GM12878 (cell line): ENCODE results near the gene FKBP1B. TPM values are rescaled to one million over a fixed set of nuclear protein-coding genes. Genes with fewer than 3 reads are reported as not detected.

Source experiments
- ATAC-seq: fragments of 200-7000 bp; cut with Tn5 transposase; 3 replicates; pipeline ENCODE4 v1.9.1; 2020; ENCODE audit warnings: mild to moderate bottlenecking, moderate library complexity
- BruUV-seq: library from RNA; stranded (reverse); fragments of 400-500 nt; replicated peaks from 2 replicates; lab custom pipeline; 2021; lab: Mats Ljungman, UMichigan
- CTCF ChIA-PET: fragments of 300-600 bp; sonication (Branson Sonifier 250); formaldehyde crosslinking; extraction: SDS; loops from one replicate; lab custom pipeline; 2021; ENCODE audit warnings: inconsistent platforms; lab: Yijun Ruan, JAX
- POLR2A ChIA-PET: fragments of 350-600 bp; formaldehyde crosslinking; extraction: SDS; loops from one replicate; lab custom pipeline; 2021; ENCODE audit warnings: inconsistent platforms; lab: Charles Lee
- RAD21 ChIA-PET: fragments of 300-600 bp; sonication (Branson Sonifier 250); formaldehyde crosslinking; loops from one replicate; lab custom pipeline; 2023; ENCODE audit warnings: antibody characterized with exemption; ENCODE audit not compliant: unreplicated experiment; lab: Charles Lee
- SMC1A ChIA-PET: fragments of 300-600 bp; sonication (Branson Sonifier 250); formaldehyde crosslinking; loops from one replicate; lab custom pipeline; 2023; ENCODE audit not compliant: unreplicated experiment, uncharacterized antibody; lab: Charles Lee
- DNase-seq: peaks from one replicate; pipeline ENCODE4 v3.0.0-alpha.2; 2011; ENCODE audit warnings: low read depth, low spot score
- FAIRE-seq: peaks from 3 replicates; lab custom pipeline; 2011; peaks lifted over from hg19 to GRCh38; lab: Jason Lieb, UNC
- H2AFZ ChIP-seq: 2 replicates; pipeline ENCODE4 v1.6.0; 2011; ENCODE audit warnings: low read depth, low read length, control low read depth; ENCODE audit not compliant: control insufficient read depth
- H3K27ac ChIP-seq: 2 replicates; pipeline ENCODE4 v1.5.1; 2011; ENCODE audit warnings: control low read depth; ENCODE audit not compliant: control insufficient read depth, insufficient read depth
- H3K27me3 ChIP-seq, 2 experiments: replicated peaks in 1 of 2; 2 replicates each; pipeline versions ENCODE4 v1.6.0 to v1.6.1; 2011; ENCODE audit warnings: low read length in 1 of 2; ENCODE audit not compliant: control insufficient read depth in 2 of 2, insufficient read depth in 2 of 2
- H3K36me3 ChIP-seq, 2 experiments: 2 replicates each; pipeline ENCODE4 v1.5.1; 2011; ENCODE audit warnings: low read length in 1 of 2; ENCODE audit not compliant: control insufficient read depth in 2 of 2, insufficient read depth in 2 of 2
- H3K4me1 ChIP-seq: 2 replicates; pipeline ENCODE4 v1.6.1; 2011; ENCODE audit warnings: mild to moderate bottlenecking, low read length, moderate library complexity, mixed read lengths; ENCODE audit not compliant: control insufficient read depth, insufficient read depth
- H3K4me2 ChIP-seq: 2 replicates; pipeline ENCODE4 v1.6.0; 2011; ENCODE audit warnings: control low read depth; ENCODE audit not compliant: control insufficient read depth, insufficient read depth
- H3K4me3 ChIP-seq: fragments of 200-600 bp; sonication (generic); 2 replicates; pipeline ENCODE4 v1.5.1; 2016
- H3K79me2 ChIP-seq: 2 replicates; pipeline ENCODE4 v1.6.0; 2011; ENCODE audit warnings: low read length; ENCODE audit not compliant: control insufficient read depth, insufficient read depth
- H3K9ac ChIP-seq: 2 replicates; pipeline ENCODE4 v1.8.0; 2011; ENCODE audit warnings: low read length, control low read depth, mixed read lengths; ENCODE audit not compliant: control insufficient read depth, insufficient read depth
- H3K9me3 ChIP-seq: replicated peaks from 3 replicates; pipeline ENCODE4 v1.5.1; 2011; ENCODE audit warnings: mild to moderate bottlenecking, low read length; ENCODE audit not compliant: control insufficient read depth, insufficient read depth
- H4K20me1 ChIP-seq: 2 replicates; pipeline ENCODE4 v1.6.0; 2011; ENCODE audit not compliant: control insufficient read depth, insufficient read depth
- BCL11A ChIP-seq: IDR thresholded peaks from 2 replicates; pipeline ENCODE4 v1.6.1; 2011; ENCODE audit warnings: low read depth, low read length
- CHD4 ChIP-seq: fragments of 200-600 bp; sonication (generic); IDR thresholded peaks from 2 replicates; pipeline ENCODE4 v1.6.1; 2016; ENCODE audit warnings: mild to moderate bottlenecking
- KAT2A ChIP-seq: conservative IDR thresholded peaks from 2 replicates; pipeline ENCODE4 v1.6.1; 2011; ENCODE audit warnings: low read depth, low read length; ENCODE audit not compliant: control insufficient read depth
- PKNOX1 ChIP-seq: fragments of 450-650 bp; IDR thresholded peaks from 2 replicates; pipeline ENCODE4 v1.6.1; 2016; ENCODE audit warnings: mild to moderate bottlenecking
- PML ChIP-seq: IDR thresholded peaks from 2 replicates; pipeline ENCODE4 v1.6.1; 2012; ENCODE audit warnings: low read length, inconsistent platforms
- POLR2AphosphoS2 ChIP-seq: IDR thresholded peaks from 2 replicates; pipeline ENCODE4 v1.6.1; 2011; ENCODE audit warnings: low read depth, mild to moderate bottlenecking, low read length, improper control_type of control experiment, moderate library complexity
- RCOR1 ChIP-seq: conservative IDR thresholded peaks from 2 replicates; pipeline ENCODE4 v1.6.1; 2012; ENCODE audit warnings: low read depth, low read length, improper control_type of control experiment
- SMARCA5 ChIP-seq: fragments of 450-650 bp; IDR thresholded peaks from 2 replicates; pipeline ENCODE4 v1.6.1; 2017; ENCODE audit warnings: mild to moderate bottlenecking
- SREBF2 ChIP-seq: IDR thresholded peaks from 2 replicates; pipeline ENCODE4 v1.6.1; 2012; ENCODE audit warnings: mild to moderate bottlenecking, low read length
- TCF12 ChIP-seq: IDR thresholded peaks from 2 replicates; pipeline ENCODE4 v1.6.1; 2011; ENCODE audit warnings: low read depth, mild to moderate bottlenecking, low read length
- ZNF207 ChIP-seq: fragments of 450-650 bp; IDR thresholded peaks from 2 replicates; pipeline ENCODE4 v1.6.1; 2014; ENCODE audit warnings: antibody characterized with exemption, mild to moderate bottlenecking, borderline replicate concordance
- ZZZ3 ChIP-seq: IDR thresholded peaks from 2 replicates; pipeline ENCODE4 v1.6.1; 2011; ENCODE audit warnings: low read depth; ENCODE audit not compliant: control insufficient read depth, insufficient read length
- WGBS: methylation state at CpG from one replicate; pipeline ENCODE4 v1.1.6; 2016; ENCODE audit warnings: low lambda C conversion rate; ENCODE audit not compliant: insufficient replicate concordance, insufficient coverage; ENCODE audit errors: missing lambda C conversion rate; 5-methylcytosine and 5-hydroxymethylcytosine counted together
- in situ Hi-C: fragments of 300-500 bp; cut with MboI; formaldehyde crosslinking; loops from 9 replicates; pipeline ENCODE4 v1.14.3; 2018; ENCODE audit warnings: mixed read lengths
- intact Hi-C: fragments of 100-400 bp; cut with micrococcal nuclease; formaldehyde crosslinking; loops from one replicate; pipeline ENCODE4 v1.14.2; 2022; ENCODE audit not compliant: unreplicated experiment
- polyA plus RNA-seq, 11 experiments: library from polyadenylated mRNA; depleted of rRNA in 4 of 11; unstranded in 6 of 11; stranded (reverse) in 5 of 11; fragments of >200 nt; fragmentation: Nextera tagmentation in 4 of 11; fragmentation: Illumina TruSeq in 1 of 11; extraction: Ambion mirVana in 4 of 11; extraction: Trizol in 1 of 11; gene quantifications; 1 replicate in 1 of 11; 2 replicates in 10 of 11; pipeline versions ENCODE4 v1.2.1 to v1.2.3, GENCODE V29; 2011 to 2016; ENCODE audit warnings: inconsistent platforms in 2 of 11, missing spikeins in 2 of 11, low read depth in 1 of 11
- total RNA-seq, 4 experiments: library from RNA; depleted of rRNA in 3 of 4; stranded (reverse); fragments of >200 nt in 3 of 4; fragmentation: Illumina TruSeq in 1 of 4; extraction: Trizol in 1 of 4; gene quantifications; 2 replicates each; pipeline versions ENCODE4 v1.2.1 to v1.2.3, GENCODE V29; 2013 to 2021
- TF ChIP-seq, protein P1 (sequence below): IDR thresholded peaks from 2 replicates; pipeline ENCODE4 v1.6.1; 2012; ENCODE audit warnings: improper control_type of control experiment, low read depth, low read length; ENCODE audit not compliant: insufficient replicate concordance

The FKBP1B gene
- total and polyA plus RNA-seq, 10 of the 15 experiments (the other 5 are each of a cell fraction or from before 2014, with no cell fraction given): 0.18 to 0.53 (median 0.24) TPM

GRCh38 chr2:24101992-24102391 is 52.5 kb downstream of the FKBP1B start:
- ChIA-PET CTCF (interaction anchor here (1.6 kb wide), 1 partner anchor 17 kb away, joined by 3 read pairs; no protein-coding TSS in a partner anchor), RAD21 (no interaction called here)
- peak; percentile 78; the same call in 1 of the 2 replicates for TF ChIP-seq PKNOX1
- TF ChIP-seq TCF12: no peak
- TF ChIP-seq ZZZ3: no peak
- TF ChIP-seq SREBF2: no peak
- no peak for TF ChIP-seq RCOR1
- no peak for TF ChIP-seq ZNF207

GRCh38 chr2:24102677-24103076 is 53.1 kb downstream of the FKBP1B start:
- CTCF ChIA-PET: interaction anchor here (1.3 to 1.6 kb wide), 2 partner anchors 11 to 17 kb away, joined by 3 read pairs; no protein-coding TSS in a partner anchor
- intact Hi-C loops (no loop called here), in situ Hi-C loops (no loop called here)
- DNase-seq (no peak), FAIRE-seq (no peak), ATAC-seq (no peak)
- H3K27ac ChIP-seq: no peak overlapping the region
- no peak overlapping the region for H3K9ac ChIP-seq
- no peaks in the 10 kb centered on the region for H3K27me3 ChIP-seq
- H3K4me3 ChIP-seq: no peak overlapping the region
- H3K9me3 ChIP-seq: no peaks in the 10 kb centered on the region; the same call in 1 of the 3 replicates
- H3K79me2 ChIP-seq: no peaks in the 10 kb centered on the region
- 100% methylated on average over 1 of the region's 1 CpG for WGBS
- BruUV-seq: no TSS peak
- H3K36me3 ChIP-seq: no peaks in the 10 kb centered on the region
- peaks cover 9% of the 10 kb centered on the region for H3K4me1 ChIP-seq
- SMC1A ChIA-PET: interaction anchor here (1.1 to 1.5 kb wide), 3 partner anchors 11 to 56 kb away, joined by 3 to 4 read pairs (median 4); partner anchors contain the start of gene WDCP
- POLR2A ChIA-PET: no interaction called here
- no peak overlapping the region for H2AFZ ChIP-seq
- no peak overlapping the region for H3K4me2 ChIP-seq
- RAD21 ChIA-PET: no interaction called here
- no peaks in the 10 kb centered on the region for H4K20me1 ChIP-seq
- TF ChIP-seq BCL11A (no peak), PML (no peak), KAT2A (no peak), CHD4 (no peak), POLR2AphosphoS2 (no peak), SMARCA5 (no peak)
- TF ChIP-seq, protein P1, sequence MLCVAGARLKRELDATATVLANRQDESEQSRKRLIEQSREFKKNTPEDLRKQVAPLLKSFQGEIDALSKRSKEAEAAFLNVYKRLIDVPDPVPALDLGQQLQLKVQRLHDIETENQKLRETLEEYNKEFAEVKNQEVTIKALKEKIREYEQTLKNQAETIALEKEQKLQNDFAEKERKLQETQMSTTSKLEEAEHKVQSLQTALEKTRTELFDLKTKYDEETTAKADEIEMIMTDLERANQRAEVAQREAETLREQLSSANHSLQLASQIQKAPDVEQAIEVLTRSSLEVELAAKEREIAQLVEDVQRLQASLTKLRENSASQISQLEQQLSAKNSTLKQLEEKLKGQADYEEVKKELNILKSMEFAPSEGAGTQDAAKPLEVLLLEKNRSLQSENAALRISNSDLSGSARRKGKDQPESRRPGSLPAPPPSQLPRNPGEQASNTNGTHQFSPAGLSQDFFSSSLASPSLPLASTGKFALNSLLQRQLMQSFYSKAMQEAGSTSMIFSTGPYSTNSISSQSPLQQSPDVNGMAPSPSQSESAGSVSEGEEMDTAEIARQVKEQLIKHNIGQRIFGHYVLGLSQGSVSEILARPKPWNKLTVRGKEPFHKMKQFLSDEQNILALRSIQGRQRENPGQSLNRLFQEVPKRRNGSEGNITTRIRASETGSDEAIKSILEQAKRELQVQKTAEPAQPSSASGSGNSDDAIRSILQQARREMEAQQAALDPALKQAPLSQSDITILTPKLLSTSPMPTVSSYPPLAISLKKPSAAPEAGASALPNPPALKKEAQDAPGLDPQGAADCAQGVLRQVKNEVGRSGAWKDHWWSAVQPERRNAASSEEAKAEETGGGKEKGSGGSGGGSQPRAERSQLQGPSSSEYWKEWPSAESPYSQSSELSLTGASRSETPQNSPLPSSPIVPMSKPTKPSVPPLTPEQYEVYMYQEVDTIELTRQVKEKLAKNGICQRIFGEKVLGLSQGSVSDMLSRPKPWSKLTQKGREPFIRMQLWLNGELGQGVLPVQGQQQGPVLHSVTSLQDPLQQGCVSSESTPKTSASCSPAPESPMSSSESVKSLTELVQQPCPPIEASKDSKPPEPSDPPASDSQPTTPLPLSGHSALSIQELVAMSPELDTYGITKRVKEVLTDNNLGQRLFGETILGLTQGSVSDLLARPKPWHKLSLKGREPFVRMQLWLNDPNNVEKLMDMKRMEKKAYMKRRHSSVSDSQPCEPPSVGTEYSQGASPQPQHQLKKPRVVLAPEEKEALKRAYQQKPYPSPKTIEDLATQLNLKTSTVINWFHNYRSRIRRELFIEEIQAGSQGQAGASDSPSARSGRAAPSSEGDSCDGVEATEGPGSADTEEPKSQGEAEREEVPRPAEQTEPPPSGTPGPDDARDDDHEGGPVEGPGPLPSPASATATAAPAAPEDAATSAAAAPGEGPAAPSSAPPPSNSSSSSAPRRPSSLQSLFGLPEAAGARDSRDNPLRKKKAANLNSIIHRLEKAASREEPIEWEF: no peak

More at GRCh38 chr2:24101992-24102391, 52.5 kb downstream of the FKBP1B start:
- no peak overlapping the region for H3K4me2 ChIP-seq
- FAIRE-seq (no peak), DNase-seq (no peak), ATAC-seq (no peak)
- H3K4me3 ChIP-seq: no peak overlapping the region
- H3K27me3 ChIP-seq: no peaks in the 10 kb centered on the region
- no peaks in the 10 kb centered on the region for H3K79me2 ChIP-seq
- intact Hi-C loops (no loop called here), in situ Hi-C loops (no loop called here)
- no peaks in the 10 kb centered on the region; the same call in 1 of the 3 replicates for H3K9me3 ChIP-seq
- 78% methylated on average over 2 of the region's 2 CpGs for WGBS
- BruUV-seq: no TSS peak
- no peak overlapping the region for H3K27ac ChIP-seq
- SMC1A ChIA-PET: interaction anchor here (1.1 to 1.5 kb wide), 2 partner anchors 22 to 55 kb away, joined by 3 to 4 read pairs; partner anchors contain the start of gene WDCP
- H4K20me1 ChIP-seq: no peaks in the 10 kb centered on the region
- POLR2A ChIA-PET: no interaction called here
- H3K36me3 ChIP-seq: no peaks in the 10 kb centered on the region
- H2AFZ ChIP-seq: no peak overlapping the region
- no peak overlapping the region for H3K9ac ChIP-seq
- peaks cover 9% of the 10 kb centered on the region for H3K4me1 ChIP-seq
